Heart left ventricle (tissue), 16 donors: ENCODE results near the gene OPRL1. TPM values are rescaled to one million over a fixed set of nuclear protein-coding genes. Genes with fewer than 3 reads are reported as not detected.
A peak's percentile ranks its signal among the peaks of the same experiment; 100 is the strongest.

ENCODE experiments used
- ATAC-seq, 4 donors: fragments of 200-7000 bp; cut with Tn5 transposase; one replicate each; pipeline ENCODE4 v1.9.1; 2020 to 2022; ENCODE audit warnings: moderate library complexity in 4 of 4, mild to moderate bottlenecking in 3 of 4, moderate number of reproducible peaks in 1 of 4
- DNase-seq, 5 donors: peaks; one replicate each; pipeline ENCODE4 v3.0.0-alpha.2; 2020
- H3K27ac ChIP-seq, 12 donors: fragments of 200-600 bp; sonication (generic) in 4 of 12; one replicate each; pipeline versions ENCODE4 v1.5.0 to v1.8.0; 2016 to 2022; ENCODE audit warnings: mild to moderate bottlenecking in 2 of 12
- H3K27me3 ChIP-seq, 9 donors: fragments of 200-600 bp; sonication (generic) in 2 of 9; one replicate each; pipeline versions ENCODE4 v1.5.1 to v1.8.0; 2016 to 2022; ENCODE audit warnings: mild to moderate bottlenecking in 3 of 9
- H3K36me3 ChIP-seq, 9 donors: fragments of 200-600 bp; sonication (generic) in 2 of 9; one replicate each; pipeline versions ENCODE4 v1.5.0 to v1.8.0; 2018 to 2022; ENCODE audit warnings: mild to moderate bottlenecking in 2 of 9
- H3K4me1 ChIP-seq, 12 donors: fragments of 200-600 bp; sonication (generic) in 4 of 12; one replicate each; pipeline versions ENCODE4 v1.5.0 to v1.8.0; 2016 to 2022; ENCODE audit warnings: mild to moderate bottlenecking in 3 of 12
- H3K4me3 ChIP-seq, 12 donors: fragments of 200-600 bp; sonication (generic) in 4 of 12; one replicate each; pipeline versions ENCODE4 v1.5.0 to v1.8.0; 2017 to 2022; ENCODE audit warnings: mild to moderate bottlenecking in 9 of 12, moderate library complexity in 4 of 12
- H3K9me3 ChIP-seq, 12 donors: fragments of 200-600 bp; sonication (generic) in 4 of 12; one replicate each; pipeline versions ENCODE4 v1.5.0 to v1.8.0; 2016 to 2022; ENCODE audit warnings: mild to moderate bottlenecking in 1 of 12
- POLR2A ChIP-seq, 2 donors: fragments of 450-650 bp; IDR thresholded peaks; one replicate each; pipeline ENCODE4 v1.6.1; 2017; ENCODE audit warnings: antibody characterized with exemption in 2 of 2, mild to moderate bottlenecking in 2 of 2, moderate library complexity in 2 of 2
- WGBS, 4 donors: extraction: QIAGEN DNeasy Blood & Tissue Kit in 2 of 4; methylation state at CpG; one replicate each; pipeline versions ENCODE4 v1.1.5 to v1.1.7; 2013 to 2018; 5-methylcytosine and 5-hydroxymethylcytosine counted together
- intact Hi-C, 10 donors: fragments of 100-400 bp; cut with DNase I; formaldehyde crosslinking; loops; one replicate each; pipeline versions ENCODE4 v1.11.1 to v1.14.2; 2022
- polyA plus RNA-seq, 2 donors: library from polyadenylated mRNA; stranded (reverse); fragments of 200-250 nt; gene quantifications; one replicate each; pipeline ENCODE4 v1.2.3, GENCODE V29; 2013
- total RNA-seq, 9 donors: library from RNA; depleted of rRNA in 2 of 9; stranded (reverse); fragments of >200 nt in 2 of 9; fragmentation: NEBNext Ultra II Directional in 3 of 9; extraction: Animal tissue kit (Norgen Biotek cat#: 25700) in 3 of 9; gene quantifications; one replicate each; pipeline versions ENCODE4 v1.1.0 to v1.2.4, GENCODE V29; 2016 to 2023
- TF ChIP-seq, protein P1 (sequence below), 12 donors: fragments of 200-600 bp; sonication (generic) in 4 of 12; IDR thresholded peaks; one replicate each; pipeline versions ENCODE4 v1.5.0 to v1.8.0; 2018 to 2022; ENCODE audit warnings: antibody characterized with exemption in 12 of 12, mild to moderate bottlenecking in 5 of 12
- donor health status: ischemic (EF 13 %, LVEDD 7.1; RV severe dilation, severe dysfunction).
- donor health status: healthy with polysubstance abuse.
- donor health status: DM: no; HTN: yes; CAD: no.
- donor health status: DM: no; HTN: no; CAD: no.
- donor health status: ischemic (EF 25% LVEDD 6.9; RV normal size, moderate dysfunction).
- donor health status: ischemic (EF 25% LVEDD 5.7; RV mildly dilated, moderate dysfunction).
- donor health status: healthy.
- donor health status: DM: yes; HTN: yes; CAD: no.
- donor health status: ischemic (EF 35%, LVEDD 5.7; RV mildly dilated, moderate dysfunction).
- donor health status: nonischemic (EF 11% LVEDD 7.7; RV severe dilation, severe dysfunction).
- donor health status: DM: yes; HTN: yes; CAD: no.
- donor health status: PGD.
- donor health status: ischemic (EF 29% LVEDD 5.4; RV normal size, mild dysfunction).
- donor health status: nonischemic (EF 23%, LVEDD 6.1; RV moderate dilation, normal function).

Gene OPRL1
- total and polyA plus RNA-seq, 11 donors: 0.18 to 1.9 (median 0.54) TPM

DNA sequence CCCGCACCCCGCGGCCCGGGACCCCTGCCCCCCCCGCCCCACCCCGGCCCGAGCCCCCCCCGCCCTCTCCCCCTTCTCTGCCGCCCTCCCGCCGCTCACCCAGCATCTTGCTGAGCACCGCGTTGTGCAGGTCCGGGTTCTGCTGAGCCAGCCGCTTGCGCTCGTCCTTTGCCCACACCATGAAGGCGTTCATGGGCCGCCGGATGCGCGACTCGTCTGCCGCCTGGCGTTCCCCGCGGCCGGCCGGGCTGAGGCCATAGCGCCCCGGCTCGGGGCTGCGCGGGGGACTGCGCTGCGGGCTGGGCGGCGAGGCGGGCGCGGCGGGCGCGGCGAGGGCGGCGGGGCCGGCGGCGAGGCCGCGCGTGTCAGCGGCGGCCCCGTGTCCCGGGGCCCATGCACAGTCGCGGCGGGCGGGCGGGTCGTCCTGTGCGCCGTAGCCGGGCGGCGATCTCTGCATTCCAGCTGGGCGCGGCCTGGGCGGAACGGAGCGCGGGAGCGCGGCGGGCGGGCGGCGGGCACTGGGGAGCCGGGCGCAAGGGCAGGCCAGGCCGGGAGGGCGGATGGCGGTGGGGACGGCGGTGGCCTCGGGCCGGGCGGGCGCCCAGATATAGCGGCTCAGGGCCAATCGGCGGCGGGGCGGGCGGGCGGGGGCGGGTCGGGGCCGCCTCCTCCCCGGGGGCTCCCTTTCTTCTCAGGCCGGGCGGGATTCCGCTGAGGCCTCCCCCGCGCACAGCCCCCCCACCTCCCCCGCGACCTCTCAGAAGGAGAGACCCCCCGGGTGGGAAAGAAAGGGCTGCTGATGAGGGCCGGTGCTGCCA is 30.6 kb upstream of the OPRL1 start, which contains the start of gene SOX18:
Gene SOX18, minus strand, starts transcription at position 580 of the 818 bp plus-strand sequence. Its CDS starts 123 bp downstream, at position 457.
- intact Hi-C loops: no loop called here
- ATAC-seq (peak in 3 of 4 donors; percentile 8 to 14 (median 10)), DNase-seq (peak in 4 of 5 donors; percentile 60 to 76 (median 68))
- TF ChIP-seq, protein P1, sequence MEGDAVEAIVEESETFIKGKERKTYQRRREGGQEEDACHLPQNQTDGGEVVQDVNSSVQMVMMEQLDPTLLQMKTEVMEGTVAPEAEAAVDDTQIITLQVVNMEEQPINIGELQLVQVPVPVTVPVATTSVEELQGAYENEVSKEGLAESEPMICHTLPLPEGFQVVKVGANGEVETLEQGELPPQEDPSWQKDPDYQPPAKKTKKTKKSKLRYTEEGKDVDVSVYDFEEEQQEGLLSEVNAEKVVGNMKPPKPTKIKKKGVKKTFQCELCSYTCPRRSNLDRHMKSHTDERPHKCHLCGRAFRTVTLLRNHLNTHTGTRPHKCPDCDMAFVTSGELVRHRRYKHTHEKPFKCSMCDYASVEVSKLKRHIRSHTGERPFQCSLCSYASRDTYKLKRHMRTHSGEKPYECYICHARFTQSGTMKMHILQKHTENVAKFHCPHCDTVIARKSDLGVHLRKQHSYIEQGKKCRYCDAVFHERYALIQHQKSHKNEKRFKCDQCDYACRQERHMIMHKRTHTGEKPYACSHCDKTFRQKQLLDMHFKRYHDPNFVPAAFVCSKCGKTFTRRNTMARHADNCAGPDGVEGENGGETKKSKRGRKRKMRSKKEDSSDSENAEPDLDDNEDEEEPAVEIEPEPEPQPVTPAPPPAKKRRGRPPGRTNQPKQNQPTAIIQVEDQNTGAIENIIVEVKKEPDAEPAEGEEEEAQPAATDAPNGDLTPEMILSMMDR (IDR thresholded peaks at IDR 0.05): no peak
- peak in 1 of 2 donors; percentile 47 for TF ChIP-seq POLR2A (IDR thresholded peaks at IDR 0.05)
- Histone ChIP-seq H3K4me3 (peak within 1 kb of the TSS; percentile 39 to 91 (median 63)), H3K36me3 (peaks cover 0 to 23% (median 8%) of the 10 kb centered on the region in 9 donors), H3K27me3 (peaks cover 0 to 59% (median 14%) of the 10 kb centered on the region in 9 donors), H3K27ac (peak within 1 kb of the TSS; percentile 78 to 96 (median 91)), H3K9me3 (no peaks in the 10 kb centered on the region), H3K4me1 (peaks cover 0 to 42% (median 19%) of the 10 kb centered on the region in 12 donors)
- WGBS, 4 donors: 0 to 1% (median 0%) methylated on average over 6 to 107 of the region's 111 CpGs

DNA sequence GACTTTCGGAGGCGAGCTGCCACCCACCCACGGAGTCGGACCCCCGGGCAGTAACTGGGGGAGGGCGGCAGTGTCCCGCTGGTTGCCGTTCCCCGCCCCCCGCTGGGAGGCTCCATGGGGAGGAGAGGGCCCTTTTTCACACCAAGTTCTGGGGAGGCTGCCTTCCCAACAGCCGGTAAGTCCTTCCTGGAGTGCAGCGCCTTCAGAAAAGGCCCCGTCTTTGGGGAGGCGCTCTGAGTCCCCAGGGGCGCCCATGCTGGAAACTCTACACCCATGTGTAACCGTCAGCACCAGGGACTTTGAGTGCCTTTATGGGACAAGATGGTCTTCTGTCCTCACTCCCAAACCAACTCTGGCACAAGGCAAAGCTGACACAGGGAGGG is 30.0 kb upstream of the OPRL1 start:
- Histone ChIP-seq H3K4me3 (peak overlapping the region; percentile 2 to 91 (median 61)), H3K9me3 (no peaks in the 10 kb centered on the region), H3K4me1 (peaks cover 0 to 45% (median 24%) of the 10 kb centered on the region in 12 donors), H3K27ac (peak overlapping the region; percentile 78 to 96 (median 91)), H3K36me3 (peaks cover 0 to 23% (median 8%) of the 10 kb centered on the region in 9 donors), H3K27me3 (peaks cover 0 to 59% (median 14%) of the 10 kb centered on the region in 9 donors)
- intact Hi-C loops: no loop called here
- ATAC-seq (peak in 3 of 4 donors; percentile 6 to 31 (median 18)), DNase-seq (peak in 2 of 5 donors; percentile 54 to 70)
- TF ChIP-seq POLR2A (IDR thresholded peaks at IDR 0.05): no peak
- TF ChIP-seq, protein P1 (IDR thresholded peaks at IDR 0.05): no peak
- WGBS, 4 donors: 14 to 76% (median 34%) methylated on average over 3 to 16 of the region's 16 CpGs

DNA sequence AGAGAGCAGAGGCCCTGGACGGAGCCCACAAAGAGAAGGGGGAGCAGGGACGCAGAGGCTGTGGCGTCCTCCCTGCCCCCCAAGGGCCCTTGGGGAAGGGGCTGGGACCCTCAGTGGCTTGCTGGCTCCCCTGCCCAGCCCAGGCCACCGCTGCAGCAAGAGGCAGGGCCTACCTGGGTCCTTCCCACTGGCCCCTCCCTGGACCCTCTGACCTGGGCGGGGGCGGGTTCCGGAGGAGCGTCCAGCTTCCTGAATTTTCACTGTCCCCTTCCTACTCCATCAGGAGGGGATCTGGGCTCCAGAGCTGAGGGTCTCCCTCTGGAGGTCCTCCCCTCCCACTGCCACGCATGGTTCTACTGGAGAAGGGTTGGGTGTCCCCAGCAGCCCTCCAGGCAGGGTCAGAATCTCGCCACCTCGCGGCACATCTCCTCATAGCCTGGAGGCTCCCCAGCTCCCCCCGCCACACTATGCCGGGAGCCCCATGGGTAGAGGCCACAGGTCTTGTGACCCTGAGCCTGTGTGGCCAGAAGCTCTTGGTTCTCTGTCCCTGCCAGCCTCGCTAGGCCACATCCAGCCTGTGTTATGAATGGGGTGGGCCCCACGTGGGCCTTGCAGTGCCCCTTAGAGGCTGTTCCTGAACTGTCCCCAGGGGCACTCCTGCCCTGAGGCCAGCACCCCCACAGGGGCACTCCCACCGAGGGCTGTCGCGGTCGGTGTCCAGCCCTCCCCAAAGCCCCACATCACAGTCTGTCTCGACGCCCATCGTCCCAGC is 29.4 kb upstream of the OPRL1 start:
- DNase-seq (peak in 1 of 5 donors; percentile 56), ATAC-seq (peak in 2 of 4 donors; percentile 3 to 5)
- intact Hi-C loops: no loop called here
- Histone ChIP-seq H3K4me1 (peaks cover 0 to 51% (median 27%) of the 10 kb centered on the region in 12 donors), H3K4me3 (peak overlapping the region; percentile 2 to 91 (median 61)), H3K27me3 (peaks cover 0 to 57% (median 14%) of the 10 kb centered on the region in 9 donors), H3K27ac (peak overlapping the region; percentile 78 to 96 (median 91)), H3K9me3 (no peaks in the 10 kb centered on the region), H3K36me3 (peaks cover 0 to 23% (median 8%) of the 10 kb centered on the region in 9 donors)
- TF ChIP-seq, protein P1 (IDR thresholded peaks at IDR 0.05): peak in 4 of 12 donors; percentile 6 to 30 (median 18)
- TF ChIP-seq POLR2A (IDR thresholded peaks at IDR 0.05): no peak
- 57 to 73% (median 63%) methylated on average over 16 to 23 of the region's 23 CpGs for WGBS, 4 donors
